ENCODE measurements around the gene PCDHB6.

- TF ChIP-seq CTCF (conservative IDR thresholded peaks at IDR 0.05; ENCODE audit: low read length) (no peak), EZH2phosphoT487 (IDR thresholded peaks at IDR 0.05; ENCODE audit: borderline replicate concordance, low read depth, low read length) (no peak)
Measured at GRCh38 chr5:141119250-141119649, 30.6 kb upstream of the PCDHB6 start.

Measured in OCI-LY7 (cell line).